ENCODE results near the gene TRIM29.

TRIM29 gene

GRCh38 chr11:120066738-120067437 lies 71.0 kb downstream of the TRIM29 start:
- ChIA-PET CTCF (interaction anchor here (0.8 to 1.0 kb wide), 2 partner anchors 12 to 236 kb away, joined by 3 read pairs; no protein-coding TSS in a partner anchor), POLR2A (no interaction called here)
- no peak for TF ChIP-seq CTCF (IDR thresholded peaks at IDR 0.05; ENCODE audit: insufficient read depth, low read length, missing control alignments)
- H3K4me3 ChIP-seq (ENCODE audit: low read depth, low read length) = no peak overlapping the region
- DNase-seq (ENCODE audit: low read depth, low spot score) = no peak

- H3K4me3 ChIP-seq (ENCODE audit: low read depth, low read length) = no peak overlapping the region
- no peak for DNase-seq (ENCODE audit: low read depth, low spot score)
- no peak for TF ChIP-seq CTCF (IDR thresholded peaks at IDR 0.05; ENCODE audit: insufficient read depth, low read length, missing control alignments)
- ChIA-PET CTCF (interaction anchor here (0.6 kb wide), 1 partner anchor 850 kb away, joined by 3 read pairs; no protein-coding TSS in a partner anchor), POLR2A (no interaction called here)
Measured at GRCh38 chr11:120065876-120066275, 72.0 kb downstream of the TRIM29 start.

- CTCF ChIA-PET = interaction anchor here (0.6 kb wide), 1 partner anchor 849 kb away, joined by 3 read pairs; no protein-coding TSS in a partner anchor
Measured at GRCh38 chr11:120065176-120065575, 72.7 kb downstream of the TRIM29 start.

GRCh38 chr11:120064341-120064740 lies 73.6 kb downstream of the TRIM29 start:
- POLR2A ChIA-PET = no interaction called here
- TF ChIP-seq CTCF (IDR thresholded peaks at IDR 0.05; ENCODE audit: insufficient read depth, low read length, missing control alignments) = no peak
- no peak overlapping the region for H3K4me3 ChIP-seq (ENCODE audit: low read depth, low read length)
- DNase-seq (ENCODE audit: low read depth, low spot score) = no peak
- CTCF ChIA-PET = no interaction called here

More at GRCh38 chr11:120065176-120065575, 72.7 kb downstream of the TRIM29 start:
- POLR2A ChIA-PET = no interaction called here
- TF ChIP-seq CTCF (IDR thresholded peaks at IDR 0.05; ENCODE audit: insufficient read depth, low read length, missing control alignments) = no peak
- H3K4me3 ChIP-seq (ENCODE audit: low read depth, low read length) = no peak overlapping the region
- no peak for DNase-seq (ENCODE audit: low read depth, low spot score)

GRCh38 chr11:120063686-120064340 lies 74.1 kb downstream of the TRIM29 start:
- ChIA-PET CTCF (no interaction called here), POLR2A (no interaction called here)
- no peak for DNase-seq (ENCODE audit: low read depth, low spot score)
- H3K4me3 ChIP-seq (ENCODE audit: low read depth, low read length) = no peak overlapping the region
- TF ChIP-seq CTCF (IDR thresholded peaks at IDR 0.05; ENCODE audit: insufficient read depth, low read length, missing control alignments) = no peak

- ChIA-PET POLR2A (no interaction called here), CTCF (interaction anchor here (1.1 to 1.2 kb wide), 2 partner anchors 10 to 27 kb away, joined by 3 read pairs; no protein-coding TSS in a partner anchor)
- DNase-seq (ENCODE audit: low read depth, low spot score) = no peak
- no peak for TF ChIP-seq CTCF (IDR thresholded peaks at IDR 0.05; ENCODE audit: insufficient read depth, low read length, missing control alignments)
- no peak overlapping the region for H3K4me3 ChIP-seq (ENCODE audit: low read depth, low read length)
Measured at GRCh38 chr11:120062561-120062930, 75.4 kb downstream of the TRIM29 start.
